ENCODE results near the gene PFKFB4.

Gene PFKFB4

GRCh38 chr3:48563382-48563918, 6.8 kb upstream of the PFKFB4 start, which contains the start of gene UCN2:
TSS of gene UCN2 (minus strand) at chr3:48563781. CDS start at chr3:48563124, 657 bp downstream.
- TF ChIP-seq REST (IDR thresholded peaks at IDR 0.05; ENCODE audit: insufficient read depth in 1 of 2, low read depth in 2 of 2, low read length in 2 of 2) = no peak
- TF ChIP-seq POLR2AphosphoS5 (IDR thresholded peaks at IDR 0.05; ENCODE audit: low read depth, low read length) = no peak
- TF ChIP-seq TAF1 (IDR thresholded peaks at IDR 0.05; ENCODE audit: borderline replicate concordance, insufficient read depth, low read length) = no peak
- TF ChIP-seq FOXP2 (optimal IDR thresholded peaks at IDR 0.05; ENCODE audit: borderline replicate concordance, extremely low read depth, extremely low read length, insufficient read depth) = no peak
- no peak for TF ChIP-seq SIN3A (IDR thresholded peaks at IDR 0.05; ENCODE audit: borderline replicate concordance, insufficient read depth, low read length)

GRCh38 chr3:48562367-48563095, 5.9 kb upstream of the PFKFB4 start:
- TF ChIP-seq FOXP2 (optimal IDR thresholded peaks at IDR 0.05; ENCODE audit: borderline replicate concordance, extremely low read depth, extremely low read length, insufficient read depth) (no peak), SIN3A (IDR thresholded peaks at IDR 0.05; ENCODE audit: borderline replicate concordance, insufficient read depth, low read length) (no peak), TAF1 (IDR thresholded peaks at IDR 0.05; ENCODE audit: borderline replicate concordance, insufficient read depth, low read length) (no peak), POLR2AphosphoS5 (IDR thresholded peaks at IDR 0.05; ENCODE audit: low read depth, low read length) (no peak), REST (IDR thresholded peaks at IDR 0.05; ENCODE audit: insufficient read depth in 1 of 2, low read depth in 2 of 2, low read length in 2 of 2) (no peak)

- no peak for TF ChIP-seq REST (IDR thresholded peaks at IDR 0.05; ENCODE audit: insufficient read depth in 1 of 2, low read depth in 2 of 2, low read length in 2 of 2)
- no peak for TF ChIP-seq POLR2AphosphoS5 (IDR thresholded peaks at IDR 0.05; ENCODE audit: low read depth, low read length)
- TF ChIP-seq TAF1 (IDR thresholded peaks at IDR 0.05; ENCODE audit: borderline replicate concordance, insufficient read depth, low read length) = no peak
- TF ChIP-seq FOXP2 (optimal IDR thresholded peaks at IDR 0.05; ENCODE audit: borderline replicate concordance, extremely low read depth, extremely low read length, insufficient read depth) = no peak
- TF ChIP-seq SIN3A (IDR thresholded peaks at IDR 0.05; ENCODE audit: borderline replicate concordance, insufficient read depth, low read length) = no peak
Measured at GRCh38 chr3:48561045-48561736, 4.6 kb upstream of the PFKFB4 start.

GRCh38 chr3:48560648-48561018, 4.0 kb upstream of the PFKFB4 start:
- TF ChIP-seq REST (IDR thresholded peaks at IDR 0.05; ENCODE audit: insufficient read depth in 1 of 2, low read depth in 2 of 2, low read length in 2 of 2) = no peak
- no peak for TF ChIP-seq TAF1 (IDR thresholded peaks at IDR 0.05; ENCODE audit: borderline replicate concordance, insufficient read depth, low read length)
- TF ChIP-seq SIN3A (IDR thresholded peaks at IDR 0.05; ENCODE audit: borderline replicate concordance, insufficient read depth, low read length) = no peak
- TF ChIP-seq FOXP2 (optimal IDR thresholded peaks at IDR 0.05; ENCODE audit: borderline replicate concordance, extremely low read depth, extremely low read length, insufficient read depth) = no peak
- TF ChIP-seq POLR2AphosphoS5 (IDR thresholded peaks at IDR 0.05; ENCODE audit: low read depth, low read length) = no peak
